ENCODE measurements around the gene OCA2.

Gene OCA2

DNA sequence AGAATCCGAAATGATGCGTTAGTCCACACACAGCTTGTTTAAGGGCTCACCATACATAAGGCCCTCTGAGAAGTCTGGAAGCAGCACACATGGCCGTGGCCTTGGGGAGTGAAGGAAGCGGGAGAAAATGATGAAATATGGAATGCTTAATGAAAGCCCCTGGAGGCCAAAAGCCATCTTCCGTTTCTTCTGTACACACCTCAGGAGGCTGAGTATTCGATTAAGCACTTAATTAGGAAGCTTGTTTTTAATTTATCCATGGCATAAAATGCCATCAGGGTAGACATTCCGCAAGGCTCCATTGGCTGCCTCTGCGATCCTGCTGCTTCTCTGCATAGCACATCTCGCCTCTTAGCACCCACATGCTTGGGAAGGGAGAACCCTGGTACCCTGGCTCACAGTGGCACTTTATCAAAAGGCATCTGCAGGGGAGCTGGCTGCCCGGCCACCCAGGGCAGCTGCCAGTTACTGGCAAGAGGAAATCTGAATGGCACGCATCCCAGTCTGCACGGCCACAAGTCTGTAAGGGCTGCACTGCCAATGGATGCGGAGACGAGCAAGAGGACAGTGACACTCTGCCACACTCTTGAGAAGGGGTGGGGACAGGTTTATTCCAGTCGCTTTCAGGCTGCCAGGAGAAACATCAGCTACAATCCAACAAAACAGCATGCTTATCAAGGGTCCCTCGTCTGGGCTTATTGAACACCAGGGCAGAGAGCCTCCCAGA is 356.2 kb downstream of the OCA2 start:
- TF ChIP-seq SPI1 (IDR thresholded peaks at IDR 0.05; ENCODE audit: borderline replicate concordance, low read depth) (no peak), GABPA (IDR thresholded peaks at IDR 0.05; ENCODE audit: low read depth) (no peak), POLR2AphosphoS5 (IDR thresholded peaks at IDR 0.05; ENCODE audit: low read depth) (no peak)
- TF ChIP-seq, protein P1, sequence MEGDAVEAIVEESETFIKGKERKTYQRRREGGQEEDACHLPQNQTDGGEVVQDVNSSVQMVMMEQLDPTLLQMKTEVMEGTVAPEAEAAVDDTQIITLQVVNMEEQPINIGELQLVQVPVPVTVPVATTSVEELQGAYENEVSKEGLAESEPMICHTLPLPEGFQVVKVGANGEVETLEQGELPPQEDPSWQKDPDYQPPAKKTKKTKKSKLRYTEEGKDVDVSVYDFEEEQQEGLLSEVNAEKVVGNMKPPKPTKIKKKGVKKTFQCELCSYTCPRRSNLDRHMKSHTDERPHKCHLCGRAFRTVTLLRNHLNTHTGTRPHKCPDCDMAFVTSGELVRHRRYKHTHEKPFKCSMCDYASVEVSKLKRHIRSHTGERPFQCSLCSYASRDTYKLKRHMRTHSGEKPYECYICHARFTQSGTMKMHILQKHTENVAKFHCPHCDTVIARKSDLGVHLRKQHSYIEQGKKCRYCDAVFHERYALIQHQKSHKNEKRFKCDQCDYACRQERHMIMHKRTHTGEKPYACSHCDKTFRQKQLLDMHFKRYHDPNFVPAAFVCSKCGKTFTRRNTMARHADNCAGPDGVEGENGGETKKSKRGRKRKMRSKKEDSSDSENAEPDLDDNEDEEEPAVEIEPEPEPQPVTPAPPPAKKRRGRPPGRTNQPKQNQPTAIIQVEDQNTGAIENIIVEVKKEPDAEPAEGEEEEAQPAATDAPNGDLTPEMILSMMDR (IDR thresholded peaks at IDR 0.05; ENCODE audit: insufficient read depth, low read length): no peak
- TF ChIP-seq, protein P2, sequence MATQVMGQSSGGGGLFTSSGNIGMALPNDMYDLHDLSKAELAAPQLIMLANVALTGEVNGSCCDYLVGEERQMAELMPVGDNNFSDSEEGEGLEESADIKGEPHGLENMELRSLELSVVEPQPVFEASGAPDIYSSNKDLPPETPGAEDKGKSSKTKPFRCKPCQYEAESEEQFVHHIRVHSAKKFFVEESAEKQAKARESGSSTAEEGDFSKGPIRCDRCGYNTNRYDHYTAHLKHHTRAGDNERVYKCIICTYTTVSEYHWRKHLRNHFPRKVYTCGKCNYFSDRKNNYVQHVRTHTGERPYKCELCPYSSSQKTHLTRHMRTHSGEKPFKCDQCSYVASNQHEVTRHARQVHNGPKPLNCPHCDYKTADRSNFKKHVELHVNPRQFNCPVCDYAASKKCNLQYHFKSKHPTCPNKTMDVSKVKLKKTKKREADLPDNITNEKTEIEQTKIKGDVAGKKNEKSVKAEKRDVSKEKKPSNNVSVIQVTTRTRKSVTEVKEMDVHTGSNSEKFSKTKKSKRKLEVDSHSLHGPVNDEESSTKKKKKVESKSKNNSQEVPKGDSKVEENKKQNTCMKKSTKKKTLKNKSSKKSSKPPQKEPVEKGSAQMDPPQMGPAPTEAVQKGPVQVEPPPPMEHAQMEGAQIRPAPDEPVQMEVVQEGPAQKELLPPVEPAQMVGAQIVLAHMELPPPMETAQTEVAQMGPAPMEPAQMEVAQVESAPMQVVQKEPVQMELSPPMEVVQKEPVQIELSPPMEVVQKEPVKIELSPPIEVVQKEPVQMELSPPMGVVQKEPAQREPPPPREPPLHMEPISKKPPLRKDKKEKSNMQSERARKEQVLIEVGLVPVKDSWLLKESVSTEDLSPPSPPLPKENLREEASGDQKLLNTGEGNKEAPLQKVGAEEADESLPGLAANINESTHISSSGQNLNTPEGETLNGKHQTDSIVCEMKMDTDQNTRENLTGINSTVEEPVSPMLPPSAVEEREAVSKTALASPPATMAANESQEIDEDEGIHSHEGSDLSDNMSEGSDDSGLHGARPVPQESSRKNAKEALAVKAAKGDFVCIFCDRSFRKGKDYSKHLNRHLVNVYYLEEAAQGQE (IDR thresholded peaks at IDR 0.05; ENCODE audit: insufficient replicate concordance, low read depth): no peak
- Histone ChIP-seq H3K4me3 (replicated peaks; ENCODE audit: insufficient read depth, low read length) (no peak overlapping the region), H3K27ac (replicated peaks) (no peak overlapping the region), H3K27me3 (ENCODE audit: insufficient read depth, poor library complexity, severe bottlenecking) (no peaks in the 10 kb centered on the region)
- no peak for DNase-seq (ENCODE audit: low read depth in 1 of 2, low spot score in 1 of 2)

DNA sequence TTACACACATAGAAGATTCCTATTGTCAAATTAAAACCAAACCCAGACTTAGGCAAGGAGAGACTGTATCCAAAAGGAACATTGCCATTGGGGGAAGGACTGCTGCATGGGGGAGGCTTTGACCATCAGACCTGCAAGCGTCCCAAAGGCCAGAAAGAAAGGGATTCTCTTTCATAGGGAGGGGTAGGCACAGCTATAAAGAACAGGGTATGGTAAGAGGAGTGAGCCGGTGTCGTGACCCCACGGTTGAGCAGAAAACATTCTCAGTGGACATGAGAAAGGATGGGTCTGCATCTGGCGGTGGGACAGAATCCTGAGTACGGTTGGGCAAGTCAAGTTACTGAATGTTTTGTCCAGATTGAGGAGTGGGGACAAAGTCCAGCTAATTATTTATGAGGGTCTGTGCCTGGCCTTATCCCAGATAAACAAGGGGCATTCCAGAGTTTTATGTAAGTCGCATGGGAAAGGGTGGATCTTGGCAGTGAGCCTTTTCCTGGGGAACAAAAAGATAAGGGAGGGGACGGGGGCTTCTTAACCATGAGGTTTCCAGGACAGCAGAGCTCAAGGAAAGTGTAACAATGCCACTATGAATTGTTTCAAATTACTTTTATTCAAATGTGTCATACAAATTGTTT is 357.8 kb downstream of the OCA2 start:
- DNase-seq (ENCODE audit: low read depth in 1 of 2, low spot score in 1 of 2): no peak
- H3K27ac ChIP-seq (replicated peaks): no peak overlapping the region
- H3K4me3 ChIP-seq (replicated peaks; ENCODE audit: insufficient read depth, low read length): no peak overlapping the region
- no peaks in the 10 kb centered on the region for H3K27me3 ChIP-seq (ENCODE audit: insufficient read depth, poor library complexity, severe bottlenecking)
- TF ChIP-seq, protein P1 (IDR thresholded peaks at IDR 0.05; ENCODE audit: insufficient read depth, low read length): no peak
- TF ChIP-seq SPI1 (IDR thresholded peaks at IDR 0.05; ENCODE audit: borderline replicate concordance, low read depth): no peak
- TF ChIP-seq GABPA (IDR thresholded peaks at IDR 0.05; ENCODE audit: low read depth): no peak
- TF ChIP-seq POLR2AphosphoS5 (IDR thresholded peaks at IDR 0.05; ENCODE audit: low read depth): no peak

DNA sequence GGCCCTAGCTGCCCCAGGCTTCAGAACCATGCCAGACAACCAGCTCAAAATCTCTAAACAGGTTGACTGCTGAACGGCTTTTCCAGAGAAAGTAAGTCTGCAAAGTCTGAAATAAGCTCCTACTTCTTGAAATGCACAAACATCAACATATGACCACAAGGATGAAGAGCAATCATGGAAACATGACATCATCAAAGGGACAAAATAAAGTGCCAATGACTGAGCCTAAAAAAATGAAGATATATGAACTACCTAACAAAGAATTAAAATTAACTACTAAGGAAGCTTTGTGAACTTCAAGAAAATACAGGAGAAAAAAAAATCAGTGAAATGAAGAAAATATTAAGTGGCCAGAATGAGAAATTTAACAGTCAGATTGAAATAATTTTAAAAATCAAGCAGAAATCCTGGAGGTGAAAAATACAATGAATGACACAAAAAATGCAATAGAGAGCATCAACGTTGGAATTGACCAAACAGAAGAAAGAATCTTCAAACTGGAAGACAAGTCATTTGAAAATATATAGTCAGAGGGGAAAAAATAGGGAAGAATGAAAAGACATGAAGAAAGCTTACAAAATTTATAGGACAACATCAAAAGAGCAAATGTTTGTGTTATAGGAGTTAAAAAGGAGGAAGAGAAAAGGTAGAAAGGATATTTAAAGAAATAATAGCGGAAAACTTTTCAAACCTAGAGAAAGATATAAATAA is 364.2 kb downstream of the OCA2 start:
- no peak for TF ChIP-seq SPI1 (IDR thresholded peaks at IDR 0.05; ENCODE audit: borderline replicate concordance, low read depth)
- no peak for TF ChIP-seq POLR2AphosphoS5 (IDR thresholded peaks at IDR 0.05; ENCODE audit: low read depth)
- no peak for TF ChIP-seq GABPA (IDR thresholded peaks at IDR 0.05; ENCODE audit: low read depth)
- TF ChIP-seq, protein P2 (IDR thresholded peaks at IDR 0.05; ENCODE audit: insufficient replicate concordance, low read depth): no peak
- TF ChIP-seq, protein P1 (IDR thresholded peaks at IDR 0.05; ENCODE audit: insufficient read depth, low read length): no peak
- Histone ChIP-seq H3K27me3 (ENCODE audit: insufficient read depth, poor library complexity, severe bottlenecking) (no peaks in the 10 kb centered on the region), H3K27ac (replicated peaks) (no peak overlapping the region), H3K4me3 (replicated peaks; ENCODE audit: insufficient read depth, low read length) (no peak overlapping the region)
- DNase-seq (ENCODE audit: low read depth in 1 of 2, low spot score in 1 of 2): no peak

Data from HL-60 (cell line).